Body of pancreas (tissue), 4 donors: ENCODE data around the gene HMGCR.

ENCODE experiments used
- POLR2A ChIP-seq, 3 donors: fragments of 450-650 bp; IDR thresholded peaks; one replicate each; pipeline ENCODE4 v1.6.1; 2016; ENCODE audit warnings: antibody characterized with exemption in 3 of 3, mild to moderate bottlenecking in 2 of 3
- TF ChIP-seq, protein P1 (sequence below), 7 experiments: fragments of 450-650 bp in 4 of 7; fragments of 200-600 bp in 3 of 7; sonication (generic) in 3 of 7; IDR thresholded peaks; one replicate each; pipeline ENCODE4 v1.5.1; 2016 to 2019; ENCODE audit warnings: antibody characterized with exemption in 7 of 7

DNA sequence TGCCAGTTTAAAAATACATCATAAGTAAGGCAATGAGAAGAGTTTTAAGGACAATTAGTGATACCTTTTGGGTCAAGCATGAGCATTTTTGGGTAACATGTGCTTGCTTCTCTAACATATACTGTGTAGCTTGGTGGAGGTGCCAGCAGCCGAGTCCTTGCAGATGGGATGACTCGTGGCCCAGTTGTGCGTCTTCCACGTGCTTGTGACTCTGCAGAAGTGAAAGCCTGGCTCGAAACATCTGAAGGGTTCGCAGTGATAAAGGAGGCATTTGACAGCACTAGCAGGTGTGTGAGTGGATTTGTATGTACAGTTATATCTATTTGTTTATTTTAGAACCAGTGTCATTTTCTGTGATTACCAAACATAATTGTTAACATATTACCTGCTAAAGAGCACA lies 18.2 kb downstream of the HMGCR start:
- TF ChIP-seq, protein P1, sequence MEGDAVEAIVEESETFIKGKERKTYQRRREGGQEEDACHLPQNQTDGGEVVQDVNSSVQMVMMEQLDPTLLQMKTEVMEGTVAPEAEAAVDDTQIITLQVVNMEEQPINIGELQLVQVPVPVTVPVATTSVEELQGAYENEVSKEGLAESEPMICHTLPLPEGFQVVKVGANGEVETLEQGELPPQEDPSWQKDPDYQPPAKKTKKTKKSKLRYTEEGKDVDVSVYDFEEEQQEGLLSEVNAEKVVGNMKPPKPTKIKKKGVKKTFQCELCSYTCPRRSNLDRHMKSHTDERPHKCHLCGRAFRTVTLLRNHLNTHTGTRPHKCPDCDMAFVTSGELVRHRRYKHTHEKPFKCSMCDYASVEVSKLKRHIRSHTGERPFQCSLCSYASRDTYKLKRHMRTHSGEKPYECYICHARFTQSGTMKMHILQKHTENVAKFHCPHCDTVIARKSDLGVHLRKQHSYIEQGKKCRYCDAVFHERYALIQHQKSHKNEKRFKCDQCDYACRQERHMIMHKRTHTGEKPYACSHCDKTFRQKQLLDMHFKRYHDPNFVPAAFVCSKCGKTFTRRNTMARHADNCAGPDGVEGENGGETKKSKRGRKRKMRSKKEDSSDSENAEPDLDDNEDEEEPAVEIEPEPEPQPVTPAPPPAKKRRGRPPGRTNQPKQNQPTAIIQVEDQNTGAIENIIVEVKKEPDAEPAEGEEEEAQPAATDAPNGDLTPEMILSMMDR (IDR thresholded peaks at IDR 0.05): no peak
- no peak for TF ChIP-seq POLR2A (IDR thresholded peaks at IDR 0.05)
